HG03139 (cell line): Measurements from ENCODE around the gene CASZ1.

Experiments used
- ATAC-seq: cut with Tn5 transposase; IDR thresholded peaks from one replicate; pipeline ENCODE4 v1.9.1; 2021; ENCODE audit not compliant: unreplicated experiment

The CASZ1 gene

GRCh38 chr1:10630661-10631120 lies 165.8 kb downstream of the CASZ1 start:
- no peak for ATAC-seq

GRCh38 chr1:10629816-10630571 lies 166.5 kb downstream of the CASZ1 start:
- no peak for ATAC-seq

- ATAC-seq, result no peak
These were observed 167.2 kb downstream of the CASZ1 start for GRCh38 chr1:10629091-10629815.

- no peak for ATAC-seq
These were observed 167.8 kb downstream of the CASZ1 start for GRCh38 chr1:10628685-10629084.

- no peak for ATAC-seq
These were observed 169.5 kb downstream of the CASZ1 start for GRCh38 chr1:10626791-10627410.

GRCh38 chr1:10626131-10626731 lies 170.2 kb downstream of the CASZ1 start:
- ATAC-seq, result no peak

GRCh38 chr1:10625554-10625953 lies 170.9 kb downstream of the CASZ1 start:
- ATAC-seq, result no peak

GRCh38 chr1:10625076-10625475 lies 171.4 kb downstream of the CASZ1 start:
- no peak for ATAC-seq

- no peak for ATAC-seq
These were observed 172.0 kb downstream of the CASZ1 start for GRCh38 chr1:10624256-10625050.

- no peak for ATAC-seq
These were observed 172.7 kb downstream of the CASZ1 start for GRCh38 chr1:10623686-10624145.

GRCh38 chr1:10622910-10623685 lies 173.3 kb downstream of the CASZ1 start:
- no peak for ATAC-seq

- ATAC-seq, result no peak
These were observed 174.5 kb downstream of the CASZ1 start for GRCh38 chr1:10621906-10622305.

- ATAC-seq, result no peak
These were observed 175.7 kb downstream of the CASZ1 start for GRCh38 chr1:10620776-10621175.

GRCh38 chr1:10617931-10618885 lies 178.2 kb downstream of the CASZ1 start:
- ATAC-seq, result no peak

GRCh38 chr1:10617318-10617717 lies 179.1 kb downstream of the CASZ1 start:
- ATAC-seq, result no peak

- no peak for ATAC-seq
These were observed 179.8 kb downstream of the CASZ1 start for GRCh38 chr1:10616696-10617095.

GRCh38 chr1:10615932-10616671 lies 180.3 kb downstream of the CASZ1 start:
- ATAC-seq, result no peak

GRCh38 chr1:10615332-10615731 lies 181.1 kb downstream of the CASZ1 start:
- no peak for ATAC-seq
